ENCODE data around the gene TSC2. TPM values are rescaled to one million over a fixed set of nuclear protein-coding genes. Genes with fewer than 3 reads are reported as not detected.
"Not testable (repeated sequence)": the region's sequence is repeated elsewhere in the genome, so short reads cannot be mapped to it uniquely, and the experiment has no call there.

TSC2 gene
- total RNA-seq, 1 donor from 2014 or later, result 80.1 TPM

GRCh38 chr16:2102471-2102870 lies 54.7 kb downstream of the TSC2 start:
- Histone ChIP-seq H3K36me3 (peaks cover 69% of the 10 kb centered on the region), H3K27ac (replicated peaks) (no peak overlapping the region), H3K27me3 (ENCODE audit: low read depth) (no peaks in the 10 kb centered on the region), H3K9me3 (replicated peaks) (no peaks in the 10 kb centered on the region), H3K4me3 (no peak overlapping the region), H3K4me1 (no peaks in the 10 kb centered on the region)
- intact Hi-C loops (cut with micrococcal nuclease), result no loop called here
- TF ChIP-seq CTCF (IDR thresholded peaks at IDR 0.05; ENCODE audit: borderline replicate concordance), result no peak
- DNase-seq, result no peak

- intact Hi-C loops (cut with micrococcal nuclease), result not testable (repeated sequence)
Measured at GRCh38 chr16:2104464-2104863, 56.7 kb downstream of the TSC2 start.

GRCh38 chr16:2105291-2105690 lies 57.5 kb downstream of the TSC2 start:
- intact Hi-C loops (cut with micrococcal nuclease); H3K9me3 ChIP-seq (replicated peaks); H3K27ac ChIP-seq (replicated peaks); H3K27me3 ChIP-seq (ENCODE audit: low read depth); H3K4me1 ChIP-seq; H3K4me3 ChIP-seq; DNase-seq: not testable (repeated sequence)
- H3K36me3 ChIP-seq, result peaks cover 77% of the 10 kb centered on the region

More at GRCh38 chr16:2104464-2104863, 56.7 kb downstream of the TSC2 start:
- H3K27me3 ChIP-seq (ENCODE audit: low read depth); H3K27ac ChIP-seq (replicated peaks); DNase-seq; H3K4me1 ChIP-seq; H3K9me3 ChIP-seq (replicated peaks); H3K4me3 ChIP-seq: not testable (repeated sequence)
- H3K36me3 ChIP-seq, result peaks cover 78% of the 10 kb centered on the region

GRCh38 chr16:2105769-2106168 lies 58.0 kb downstream of the TSC2 start:
- DNase-seq; H3K9me3 ChIP-seq (replicated peaks); intact Hi-C loops (cut with micrococcal nuclease); H3K4me1 ChIP-seq; H3K27ac ChIP-seq (replicated peaks); H3K4me3 ChIP-seq; H3K27me3 ChIP-seq (ENCODE audit: low read depth): not testable (repeated sequence)
- peaks cover 77% of the 10 kb centered on the region for H3K36me3 ChIP-seq

GRCh38 chr16:2106211-2106610 lies 58.4 kb downstream of the TSC2 start:
- DNase-seq; H3K27me3 ChIP-seq (ENCODE audit: low read depth); H3K4me3 ChIP-seq; H3K9me3 ChIP-seq (replicated peaks); H3K27ac ChIP-seq (replicated peaks); H3K4me1 ChIP-seq; intact Hi-C loops (cut with micrococcal nuclease): not testable (repeated sequence)
- H3K36me3 ChIP-seq, result peaks cover 77% of the 10 kb centered on the region

GRCh38 chr16:2107121-2107790 lies 59.5 kb downstream of the TSC2 start:
- H3K4me3 ChIP-seq; DNase-seq; H3K4me1 ChIP-seq; H3K27me3 ChIP-seq (ENCODE audit: low read depth); H3K9me3 ChIP-seq (replicated peaks); intact Hi-C loops (cut with micrococcal nuclease); H3K27ac ChIP-seq (replicated peaks): not testable (repeated sequence)
- H3K36me3 ChIP-seq, result peaks cover 81% of the 10 kb centered on the region

GRCh38 chr16:2107791-2108125 lies 60.0 kb downstream of the TSC2 start:
- H3K4me3 ChIP-seq; H3K27ac ChIP-seq (replicated peaks); H3K27me3 ChIP-seq (ENCODE audit: low read depth); H3K4me1 ChIP-seq; H3K9me3 ChIP-seq (replicated peaks); intact Hi-C loops (cut with micrococcal nuclease); DNase-seq: not testable (repeated sequence)
- peaks cover 80% of the 10 kb centered on the region for H3K36me3 ChIP-seq

- intact Hi-C loops (cut with micrococcal nuclease); H3K9me3 ChIP-seq (replicated peaks); H3K4me3 ChIP-seq; H3K4me1 ChIP-seq; H3K27ac ChIP-seq (replicated peaks); H3K27me3 ChIP-seq (ENCODE audit: low read depth); DNase-seq: not testable (repeated sequence)
- peaks cover 76% of the 10 kb centered on the region for H3K36me3 ChIP-seq
Measured at GRCh38 chr16:2108446-2109270, 60.9 kb downstream of the TSC2 start.

GRCh38 chr16:2109271-2109580 lies 61.4 kb downstream of the TSC2 start:
- intact Hi-C loops (cut with micrococcal nuclease); H3K9me3 ChIP-seq (replicated peaks); H3K4me1 ChIP-seq; DNase-seq; H3K27me3 ChIP-seq (ENCODE audit: low read depth); H3K4me3 ChIP-seq; H3K27ac ChIP-seq (replicated peaks): not testable (repeated sequence)
- H3K36me3 ChIP-seq, result peaks cover 82% of the 10 kb centered on the region

GRCh38 chr16:2109872-2110271 lies 62.1 kb downstream of the TSC2 start:
- H3K4me1 ChIP-seq; H3K27ac ChIP-seq (replicated peaks); DNase-seq; intact Hi-C loops (cut with micrococcal nuclease); H3K9me3 ChIP-seq (replicated peaks); H3K4me3 ChIP-seq; H3K27me3 ChIP-seq (ENCODE audit: low read depth): not testable (repeated sequence)
- H3K36me3 ChIP-seq, result peaks cover 86% of the 10 kb centered on the region

GRCh38 chr16:2110332-2111008 lies 62.7 kb downstream of the TSC2 start:
- Histone ChIP-seq H3K36me3 (peaks cover 86% of the 10 kb centered on the region), H3K27ac (replicated peaks) (peak overlapping the region; percentile 27)
- H3K9me3 ChIP-seq (replicated peaks); H3K4me1 ChIP-seq; H3K27me3 ChIP-seq (ENCODE audit: low read depth); intact Hi-C loops (cut with micrococcal nuclease); H3K4me3 ChIP-seq; DNase-seq: not testable (repeated sequence)

- H3K9me3 ChIP-seq (replicated peaks); H3K27me3 ChIP-seq (ENCODE audit: low read depth); DNase-seq; H3K27ac ChIP-seq (replicated peaks); intact Hi-C loops (cut with micrococcal nuclease); H3K4me1 ChIP-seq; H3K4me3 ChIP-seq: not testable (repeated sequence)
- peaks cover 83% of the 10 kb centered on the region for H3K36me3 ChIP-seq
Measured at GRCh38 chr16:2111009-2111353, 63.2 kb downstream of the TSC2 start.

Measured in left ventricle myocardium inferior (tissue), 1 donor.